K562 (cell line): ENCODE measurements around the gene SKIC2. TPM values are rescaled to one million over a fixed set of nuclear protein-coding genes. Genes with fewer than 3 reads are reported as not detected.
A peak's percentile ranks its signal among the peaks of the same experiment; 100 is the strongest.

Source experiments
- ARID2 ChIP-seq: fragments of 450-650 bp; IDR thresholded peaks from 2 replicates; pipeline ENCODE4 v1.6.1; 2017; ENCODE audit warnings: antibody characterized with exemption, mild to moderate bottlenecking
- CTCF ChIP-seq, 3 experiments: IDR thresholded peaks in 2 of 3; conservative IDR thresholded peaks in 1 of 3; 2 replicates each; pipeline ENCODE4 v1.5.1; 2011 to 2012; ENCODE audit warnings: low read length in 3 of 3, mild to moderate bottlenecking in 3 of 3, control low read depth in 2 of 3, improper control_type of control experiment in 1 of 3, inconsistent platforms in 1 of 3, low read depth in 1 of 3, mixed read lengths in 1 of 3, moderate library complexity in 1 of 3; ENCODE audit not compliant: insufficient read depth in 2 of 3
- EWSR1 ChIP-seq: fragments of 450-650 bp; IDR thresholded peaks from 2 replicates; pipeline ENCODE4 v1.6.1; 2018; ENCODE audit warnings: borderline replicate concordance, mild to moderate bottlenecking, low read depth, moderate library complexity; ENCODE audit not compliant: partially characterized antibody
- HOXB6 ChIP-seq: fragments of 250-450 bp; sonication (Bioruptor Pico); IDR thresholded peaks from 2 replicates; pipeline ENCODE4 v1.5.1; 2022; ENCODE audit warnings: mild to moderate bottlenecking, borderline replicate concordance
- IRF2 ChIP-seq: sonication (generic); formaldehyde crosslinking; IDR thresholded peaks from 2 replicates; pipeline ENCODE4 v1.8.1; 2022; ENCODE audit warnings: mild to moderate bottlenecking, missing genetic modification reagents
- KAT7 ChIP-seq: sonication (generic); formaldehyde crosslinking; IDR thresholded peaks from 2 replicates; pipeline ENCODE4 v1.8.0; 2022; ENCODE audit warnings: missing genetic modification reagents, mild to moderate bottlenecking, borderline replicate concordance
- MCM7 ChIP-seq, 2 experiments: fragments of 450-650 bp; IDR thresholded peaks; 2 replicates each; pipeline ENCODE4 v1.6.1; 2016 to 2018
- NFATC3 ChIP-seq: fragments of 450-650 bp; IDR thresholded peaks from 2 replicates; pipeline ENCODE4 v1.6.1; 2017; ENCODE audit warnings: mild to moderate bottlenecking
- NR2C1 ChIP-seq, 2 experiments: fragments of 450-650 bp; IDR thresholded peaks; 2 replicates each; pipeline ENCODE4 v1.6.1; 2017; ENCODE audit warnings: mild to moderate bottlenecking in 2 of 2, antibody characterized with exemption in 1 of 2, inconsistent platforms in 1 of 2, missing compliant biosample characterization in 1 of 2, missing genetic modification characterization in 1 of 2
- NRF1 ChIP-seq, 2 experiments: fragments of 450-650 bp; IDR thresholded peaks in 1 of 2; conservative IDR thresholded peaks in 1 of 2; 2 replicates each; pipeline ENCODE4 v1.6.1; 2014; ENCODE audit warnings: mild to moderate bottlenecking in 2 of 2
- PKNOX1 ChIP-seq: fragments of 450-650 bp; IDR thresholded peaks from 2 replicates; pipeline ENCODE4 v1.6.1; 2016
- PRDM10 ChIP-seq: fragments of 450-650 bp; IDR thresholded peaks from 2 replicates; pipeline ENCODE4 v1.6.1; 2018; ENCODE audit not compliant: partially characterized antibody
- RBM25 ChIP-seq: fragments of 200-400 bp; formaldehyde crosslinking; IDR thresholded peaks from 2 replicates; pipeline ENCODE4 v1.6.1; 2018; ENCODE audit warnings: low read length, low read depth, moderate library complexity; ENCODE audit not compliant: severe bottlenecking
- RBM34 ChIP-seq: fragments of 200-400 bp; formaldehyde crosslinking; IDR thresholded peaks from 2 replicates; pipeline ENCODE4 v1.6.1; 2018; ENCODE audit warnings: low read length, borderline replicate concordance; ENCODE audit not compliant: insufficient read depth
- TCF7 ChIP-seq: sonication (generic); IDR thresholded peaks from 2 replicates; pipeline ENCODE4 v1.6.1; 2016; ENCODE audit warnings: antibody characterized with exemption, borderline replicate concordance
- TCF7L2 ChIP-seq: fragments of 150-350 bp; IDR thresholded peaks from 2 replicates; pipeline ENCODE4 v1.6.1; 2016; ENCODE audit warnings: low read depth, mild to moderate bottlenecking, low read length, moderate library complexity
- TOE1 ChIP-seq, 2 experiments: fragments of 450-650 bp in 1 of 2; sonication (generic) in 1 of 2; formaldehyde crosslinking in 1 of 2; IDR thresholded peaks; 2 replicates each; pipeline versions ENCODE4 v1.7.1 to v1.8.0; 2016 to 2022; ENCODE audit warnings: borderline replicate concordance in 2 of 2, mild to moderate bottlenecking in 2 of 2, antibody characterized with exemption in 1 of 2, inconsistent platforms in 1 of 2, low read depth in 1 of 2, missing genetic modification reagents in 1 of 2, moderate library complexity in 1 of 2
- ZBED1 ChIP-seq: IDR thresholded peaks from 2 replicates; pipeline ENCODE4 v1.6.1; 2014
- ZNF140 ChIP-seq: fragments of 250-450 bp; sonication (Bioruptor Pico); IDR thresholded peaks from 2 replicates; pipeline ENCODE4 v1.8.0; 2021; ENCODE audit warnings: moderate library complexity, mild to moderate bottlenecking, inconsistent platforms
- ZNF212 ChIP-seq: fragments of 450-650 bp; formaldehyde crosslinking; IDR thresholded peaks from 2 replicates; pipeline ENCODE4 v1.4.0; 2020; ENCODE audit warnings: mild to moderate bottlenecking
- ZNF384 ChIP-seq: IDR thresholded peaks from 2 replicates; pipeline ENCODE4 v1.6.1; 2012; ENCODE audit warnings: low read depth, low read length, improper control_type of control experiment
- ZNF586 ChIP-seq: fragments of 450-650 bp; formaldehyde crosslinking; conservative IDR thresholded peaks from 2 replicates; pipeline ENCODE4 v1.4.0; 2020; ENCODE audit warnings: mild to moderate bottlenecking, moderate library complexity
- ZZZ3 ChIP-seq: fragments of 450-650 bp; IDR thresholded peaks from 2 replicates; pipeline ENCODE4 v1.6.1; 2016; ENCODE audit warnings: antibody characterized with exemption, mild to moderate bottlenecking, moderate library complexity
- polyA plus RNA-seq, 8 experiments: library from polyadenylated mRNA; depleted of rRNA in 4 of 8; stranded (reverse) in 5 of 8; unstranded in 3 of 8; fragments of >200 nt; fragmentation: Nextera tagmentation in 2 of 8; fragmentation: Illumina TruSeq in 1 of 8; extraction: Ambion mirVana in 2 of 8; extraction: Trizol in 1 of 8; gene quantifications; 2 replicates each; pipeline versions ENCODE4 v1.2.1 to v1.2.3, GENCODE V29; 2011 to 2014; ENCODE audit warnings: inconsistent platforms in 1 of 8, missing spikeins in 1 of 8
- total RNA-seq, 7 experiments: library from RNA; depleted of rRNA in 6 of 7; stranded (reverse); fragments of >200 nt in 6 of 7; fragmentation: Illumina TruSeq in 2 of 7; extraction: Trizol in 2 of 7; gene quantifications; 2 replicates each; pipeline versions ENCODE4 v1.2.1 to v1.2.3, GENCODE V29; 2011 to 2021; ENCODE audit warnings: low replicate concordance in 1 of 7

The SKIC2 gene
- total and polyA plus RNA-seq, 9 of the 15 experiments (the other 6 are each of a cell fraction or from before 2014, with no cell fraction given) = 3.3 to 94.6 (median 38.8) TPM

GRCh38 chr6:31948753-31949413 is 10.1 kb upstream of the SKIC2 start (continued):
- TF ChIP-seq PRDM10 = peak; percentile 89
- TF ChIP-seq PKNOX1 = peak; percentile 92
- TF ChIP-seq ZNF140 = no peak
- TF ChIP-seq IRF2 (CRISPR knock-in tag) = no peak
- TF ChIP-seq NRF1 (conservative IDR thresholded peaks at IDR 0.05 in 1 of 2, IDR thresholded peaks at IDR 0.05 in 1 of 2) = peak in 1 of 2 experiments; percentile 49; a peak in 1 of 4 replicates
- no peak for TF ChIP-seq EWSR1
- TF ChIP-seq ARID2 = no peak
- TF ChIP-seq MCM7 (IDR thresholded peaks at IDR 0.05) = no peak
- TF ChIP-seq NFATC3 = no peak
- no peak for TF ChIP-seq NR2C1 (IDR thresholded peaks at IDR 0.05)
- peak; percentile 47 for TF ChIP-seq NR2C1 (tag; IDR thresholded peaks at IDR 0.05)
- TF ChIP-seq ZNF212 (CRISPR knock-in tag) = no peak
- no peak for TF ChIP-seq TCF7
- TF ChIP-seq TCF7L2 = no peak
- TF ChIP-seq ZNF384 = no peak
- peak; percentile 82; the same call in 1 of the 2 replicates for TF ChIP-seq TOE1 (IDR thresholded peaks at IDR 0.05; ENCODE audit: borderline replicate concordance)
- TF ChIP-seq TOE1 (CRISPR knock-in tag; IDR thresholded peaks at IDR 0.05; ENCODE audit: borderline replicate concordance, low read depth) = peak; percentile 41; the same call in 1 of the 2 replicates
- TF ChIP-seq KAT7 = no peak
- no peak for TF ChIP-seq ZBED1
- TF ChIP-seq RBM34 = no peak
- no peak for TF ChIP-seq ZZZ3
- TF ChIP-seq RBM25 = no peak
- TF ChIP-seq ZNF586 (CRISPR knock-in tag) = no peak
- TF ChIP-seq CTCF (IDR thresholded peaks at IDR 0.05 in 2 of 3, conservative IDR thresholded peaks at IDR 0.05 in 1 of 3; ENCODE audit: insufficient read depth in 2 of 3, low read depth in 1 of 3, low read length in 3 of 3) = no peak
- TF ChIP-seq HOXB6 (CRISPR knock-in tag) = no peak
